HepG2 (cell line): ENCODE results near the gene GMEB2. TPM values are rescaled to one million over a fixed set of nuclear protein-coding genes. Genes with fewer than 3 reads are reported as not detected.
A peak's percentile ranks its signal among the peaks of the same experiment; 100 is the strongest.

Experiments used
- ATF6 ChIP-seq: sonication (generic); formaldehyde crosslinking; conservative IDR thresholded peaks from 2 replicates; pipeline ENCODE4 v1.4.0; 2020; ENCODE audit warnings: missing genetic modification reagents
- DZIP1 ChIP-seq: sonication (generic); formaldehyde crosslinking; IDR thresholded peaks from 2 replicates; pipeline ENCODE4 v1.5.0; 2020; ENCODE audit warnings: mild to moderate bottlenecking, missing genetic modification reagents
- HCFC1 ChIP-seq: fragments of 150-350 bp; IDR thresholded peaks from 2 replicates; pipeline ENCODE4 v1.6.1; 2014; ENCODE audit warnings: low read depth, low read length
- KAT8 ChIP-seq: IDR thresholded peaks from 2 replicates; pipeline ENCODE4 v1.6.1; 2016; ENCODE audit warnings: missing genetic modification reagents, missing compliant biosample characterization
- KMT2B ChIP-seq: IDR thresholded peaks from 2 replicates; pipeline ENCODE4 v1.6.1; 2016; ENCODE audit warnings: missing genetic modification reagents, missing compliant biosample characterization
- MAFK ChIP-seq, 2 experiments: IDR thresholded peaks in 1 of 2; conservative IDR thresholded peaks in 1 of 2; 2 replicates each; pipeline ENCODE4 v1.6.1; 2011; ENCODE audit warnings: improper control_type of control experiment in 2 of 2, low read length in 2 of 2
- RXRA ChIP-seq: sonication (generic); formaldehyde crosslinking; IDR thresholded peaks from 2 replicates; pipeline ENCODE4 v1.5.1; 2020; ENCODE audit warnings: missing genetic modification reagents
- SOX6 ChIP-seq, 2 experiments: fragments of 450-650 bp in 1 of 2; sonication (generic) in 1 of 2; formaldehyde crosslinking in 1 of 2; IDR thresholded peaks; 2 replicates each; pipeline versions ENCODE4 v1.4.0 to v1.6.1; 2017 to 2020; ENCODE audit warnings: antibody characterized with exemption in 1 of 2, mild to moderate bottlenecking in 1 of 2, missing genetic modification reagents in 1 of 2
- TEAD2 ChIP-seq: sonication (generic); formaldehyde crosslinking; IDR thresholded peaks from 2 replicates; pipeline ENCODE4 v1.9.0; 2021; ENCODE audit warnings: missing genetic modification reagents
- ZBED4 ChIP-seq: sonication (generic); formaldehyde crosslinking; IDR thresholded peaks from 2 replicates; pipeline ENCODE4 v1.4.0; 2020; ENCODE audit warnings: missing genetic modification reagents, borderline replicate concordance
- ZEB1 ChIP-seq: IDR thresholded peaks from 2 replicates; pipeline ENCODE4 v1.6.1; 2012; ENCODE audit warnings: mild to moderate bottlenecking, low read depth, inconsistent platforms; ENCODE audit not compliant: insufficient replicate concordance
- ZFP90 ChIP-seq: sonication (generic); formaldehyde crosslinking; IDR thresholded peaks from 2 replicates; pipeline ENCODE4 v1.8.0; 2022; ENCODE audit warnings: missing genetic modification reagents, mild to moderate bottlenecking, inconsistent platforms, borderline replicate concordance
- ZIK1 ChIP-seq: sonication (generic); formaldehyde crosslinking; IDR thresholded peaks from 2 replicates; pipeline ENCODE4 v1.5.0; 2020; ENCODE audit warnings: mild to moderate bottlenecking, low read depth, missing genetic modification reagents, borderline replicate concordance
- ZNF329 ChIP-seq: sonication (generic); formaldehyde crosslinking; IDR thresholded peaks from 2 replicates; pipeline ENCODE4 v1.9.0; 2021; ENCODE audit warnings: low read depth, mild to moderate bottlenecking, missing genetic modification reagents
- ZNF572 ChIP-seq: sonication (generic); formaldehyde crosslinking; IDR thresholded peaks from 2 replicates; pipeline ENCODE4 v1.5.1; 2020; ENCODE audit warnings: mild to moderate bottlenecking, missing genetic modification reagents
- ZNF660 ChIP-seq: sonication (generic); formaldehyde crosslinking; IDR thresholded peaks from 2 replicates; pipeline ENCODE4 v1.5.1; 2020; ENCODE audit warnings: mild to moderate bottlenecking, low read depth, missing genetic modification reagents, borderline replicate concordance
- ZNF713 ChIP-seq: sonication (generic); formaldehyde crosslinking; IDR thresholded peaks from 2 replicates; pipeline ENCODE4 v1.4.0; 2020; ENCODE audit warnings: mild to moderate bottlenecking, missing genetic modification reagents
- ZNF720 ChIP-seq: sonication (generic); formaldehyde crosslinking; IDR thresholded peaks from 2 replicates; pipeline ENCODE4 v1.4.0; 2020; ENCODE audit warnings: missing genetic modification reagents
- ZNF841 ChIP-seq: sonication (generic); formaldehyde crosslinking; IDR thresholded peaks from 2 replicates; pipeline ENCODE4 v1.8.1; 2023; ENCODE audit warnings: missing genetic modification reagents, borderline replicate concordance
- ZSCAN25 ChIP-seq: sonication (generic); formaldehyde crosslinking; IDR thresholded peaks from 2 replicates; pipeline ENCODE4 v1.8.0; 2022; ENCODE audit warnings: mild to moderate bottlenecking, missing genetic modification reagents
- polyA plus RNA-seq, 8 experiments: library from polyadenylated mRNA; depleted of rRNA in 3 of 8; stranded (reverse) in 7 of 8; unstranded in 1 of 8; fragments of >200 nt; fragmentation: Illumina TruSeq in 4 of 8; extraction: Trizol in 4 of 8; gene quantifications; 2 replicates each; pipeline versions ENCODE4 v1.2.1 to v1.2.3, GENCODE V29; 2011 to 2016; ENCODE audit warnings: low read depth in 4 of 8, missing spikeins in 1 of 8, mixed read lengths in 1 of 8; ENCODE audit not compliant: insufficient read depth in 1 of 8
- total RNA-seq, 5 experiments: library from RNA; depleted of rRNA; stranded (reverse); fragments of >200 nt; fragmentation: Illumina TruSeq; extraction: Trizol; gene quantifications; 2 replicates each; pipeline ENCODE4 v1.2.3, GENCODE V29; 2016; ENCODE audit warnings: low read depth in 1 of 5

The GMEB2 gene
- total and polyA plus RNA-seq, 2 of the 13 experiments (the other 11 are each of a cell fraction or from before 2014, with no cell fraction given): 10.6 to 12.4 TPM

- TF ChIP-seq ZEB1 (no peak), KMT2B (CRISPR knock-in tag) (peak; percentile 95), TEAD2 (CRISPR knock-in tag) (peak; percentile 96), ZIK1 (0 out of 2 replicates have a peak, but pooled peaks have one; percentile 85), ZNF572 (CRISPR knock-in tag) (peak; percentile 85), ZBED4 (peak; percentile 97), ATF6 (CRISPR knock-in tag) (peak; percentile 91; the same call in 1 of the 2 replicates), HCFC1 (peak; percentile 58; the same call in 1 of the 2 replicates), RXRA (peak; percentile 86), DZIP1 (CRISPR knock-in tag) (peak; percentile 97; the same call in 1 of the 2 replicates), ZNF713 (CRISPR knock-in tag) (no peak), ZSCAN25 (peak; percentile 97), ZNF720 (CRISPR knock-in tag) (peak; percentile 98), MAFK (conservative IDR thresholded peaks at IDR 0.05 in 1 of 2, IDR thresholded peaks at IDR 0.05 in 1 of 2; ENCODE audit: low read length in 2 of 2) (no peak), KAT8 (peak; percentile 90), SOX6 (IDR thresholded peaks at IDR 0.05) (no peak), SOX6 (CRISPR knock-in tag; IDR thresholded peaks at IDR 0.05) (0 out of 2 replicates have a peak, but pooled peaks have one; percentile 17), ZFP90 (CRISPR knock-in tag) (peak; percentile 95), ZNF660 (CRISPR knock-in tag) (peak; percentile 96; the same call in 1 of the 2 replicates), ZNF841 (CRISPR knock-in tag) (peak; percentile 97; the same call in 1 of the 2 replicates), ZNF329 (peak; percentile 94)
Measured at GRCh38 chr20:63653041-63653973, 26.4 kb upstream of the GMEB2 start, which contains the start of gene STMN3 (continued).
